Mesenchymal stem cell (in vitro differentiated cells and primary cell): Measurements from ENCODE around the gene VAC14.

Experiments used
- DNase-seq: peaks from one replicate; pipeline ENCODE4 v3.0.0-alpha.2; 2013
- H2AFZ ChIP-seq: one replicate; pipeline ENCODE4 v1.6.1; 2013; ENCODE audit warnings: low read depth, mild to moderate bottlenecking, control low read depth, inconsistent platforms, low read length, moderate library complexity
- H2AK5ac ChIP-seq: 2 replicates; pipeline ENCODE4 v1.6.1; 2013; ENCODE audit warnings: low read length, moderate library complexity, mild to moderate bottlenecking, inconsistent platforms; ENCODE audit not compliant: severe bottlenecking
- H2BK120ac ChIP-seq: one replicate; pipeline ENCODE4 v1.6.1; 2013; ENCODE audit warnings: low read depth, mild to moderate bottlenecking, inconsistent platforms, low read length, moderate library complexity
- H2BK12ac ChIP-seq, 2 experiments: one replicate each; pipeline ENCODE4 v1.6.1; 2013; ENCODE audit warnings: inconsistent platforms in 2 of 2, low read length in 2 of 2, mild to moderate bottlenecking in 2 of 2, moderate library complexity in 2 of 2, control low read depth in 1 of 2
- H2BK15ac ChIP-seq: one replicate; pipeline ENCODE4 v1.6.1; 2013; ENCODE audit warnings: mild to moderate bottlenecking, low read depth, inconsistent platforms; ENCODE audit not compliant: poor library complexity, severe bottlenecking
- H2BK5ac ChIP-seq: 2 replicates; pipeline ENCODE4 v1.6.1; 2013; ENCODE audit warnings: low read depth, mild to moderate bottlenecking, low read length, control low read depth, inconsistent platforms; ENCODE audit not compliant: poor library complexity, severe bottlenecking
- H3K14ac ChIP-seq, 2 experiments: one replicate each; pipeline ENCODE4 v1.6.1; 2013; ENCODE audit warnings: inconsistent platforms in 2 of 2, low read length in 2 of 2, control low read depth in 1 of 2, mild to moderate bottlenecking in 1 of 2, moderate library complexity in 1 of 2
- H3K18ac ChIP-seq, 2 experiments: one replicate each; pipeline ENCODE4 v1.6.1; 2013; ENCODE audit warnings: inconsistent platforms in 2 of 2, low read length in 2 of 2, control low read depth in 1 of 2, low read depth in 1 of 2, mild to moderate bottlenecking in 1 of 2
- H3K23ac ChIP-seq, 2 experiments: one replicate each; pipeline ENCODE4 v1.6.1; 2013; ENCODE audit warnings: inconsistent platforms in 2 of 2, low read length in 2 of 2, mild to moderate bottlenecking in 2 of 2, moderate library complexity in 2 of 2, control low read depth in 1 of 2
- H3K27ac ChIP-seq: 2 replicates; pipeline ENCODE4 v1.5.1; 2013; ENCODE audit warnings: mild to moderate bottlenecking, moderate library complexity, low read length, control low read depth, inconsistent platforms; ENCODE audit not compliant: poor library complexity, severe bottlenecking
- H3K27me3 ChIP-seq, 2 experiments: 2 replicates each; pipeline versions ENCODE4 v1.6.1 to v1.7.0; 2013; ENCODE audit warnings: low read length in 2 of 2, mild to moderate bottlenecking in 2 of 2, moderate library complexity in 2 of 2, control low read depth in 1 of 2, inconsistent platforms in 1 of 2; ENCODE audit not compliant: control insufficient read depth in 1 of 2, insufficient read depth in 1 of 2
- H3K36me3 ChIP-seq, 2 experiments: 2 replicates each; pipeline versions ENCODE4 v1.6.1 to v1.7.0; 2013; ENCODE audit warnings: low read length in 2 of 2, control low read depth in 1 of 2, inconsistent platforms in 1 of 2, low read depth in 1 of 2, mild to moderate bottlenecking in 1 of 2; ENCODE audit not compliant: insufficient read depth in 2 of 2, control insufficient read depth in 1 of 2
- H3K4ac ChIP-seq, 2 experiments: one replicate each; pipeline ENCODE4 v1.6.1; 2013; ENCODE audit warnings: inconsistent platforms in 2 of 2, low read length in 2 of 2, mild to moderate bottlenecking in 2 of 2, moderate library complexity in 2 of 2, control low read depth in 1 of 2, low read depth in 1 of 2
- H3K4me1 ChIP-seq: 2 replicates; pipeline ENCODE4 v1.6.1; 2013; ENCODE audit warnings: low read depth, low read length, control low read depth; ENCODE audit not compliant: control insufficient read depth, insufficient read depth
- H3K4me2 ChIP-seq: 2 replicates; pipeline ENCODE4 v1.6.1; 2013; ENCODE audit warnings: low read length, mild to moderate bottlenecking, inconsistent platforms; ENCODE audit not compliant: poor library complexity, severe bottlenecking
- H3K4me3 ChIP-seq, 2 experiments: 2 replicates each; pipeline versions ENCODE4 v1.5.1 to v1.7.0; 2013; ENCODE audit warnings: low read length in 2 of 2, mild to moderate bottlenecking in 2 of 2, control low read depth in 1 of 2, low read depth in 1 of 2; ENCODE audit not compliant: insufficient read depth in 1 of 2
- H3K79me1 ChIP-seq: replicated peaks from 2 replicates; pipeline ENCODE4 v1.6.1; 2013; ENCODE audit warnings: mild to moderate bottlenecking, control low read depth, low read length, inconsistent platforms; ENCODE audit not compliant: poor library complexity, severe bottlenecking
- H3K9ac ChIP-seq: 2 replicates; pipeline ENCODE4 v1.7.0; 2013; ENCODE audit warnings: mild to moderate bottlenecking, low read length, moderate library complexity
- H3K9me3 ChIP-seq: 2 replicates; pipeline ENCODE4 v1.7.0; 2013; ENCODE audit warnings: mild to moderate bottlenecking, low read length; ENCODE audit not compliant: control insufficient read depth
- H4K8ac ChIP-seq: one replicate; pipeline ENCODE4 v1.6.1; 2013; ENCODE audit warnings: inconsistent platforms, mild to moderate bottlenecking, low read length, moderate library complexity
- H4K91ac ChIP-seq: one replicate; pipeline ENCODE4 v1.6.1; 2013; ENCODE audit warnings: mild to moderate bottlenecking, low read length, inconsistent platforms
- WGBS: methylation state at CpG from one replicate; pipeline ENCODE4 v1.1.7; 2013; ENCODE audit warnings: mixed read lengths; 5-methylcytosine and 5-hydroxymethylcytosine counted together

Gene VAC14

GRCh38 chr16:70680495-70681381 lies 120.2 kb downstream of the VAC14 start:
- no peak overlapping the region for H2AFZ ChIP-seq
- no peaks in the 10 kb centered on the region for H3K27me3 ChIP-seq
- peaks cover 45% of the 10 kb centered on the region for H3K4me1 ChIP-seq
- H3K4ac ChIP-seq = peak overlapping the region in 1 of 2 experiments; percentile 40
- peak overlapping the region in 1 of 2 experiments; percentile 46 for H3K23ac ChIP-seq
- H3K18ac ChIP-seq = peak overlapping the region; percentile 3 to 42
- WGBS = 87% methylated on average over 18 of the region's 18 CpGs
- H3K36me3 ChIP-seq = peaks cover 48 to 62% of the 10 kb centered on the region in 2 experiments
- H3K4me2 ChIP-seq = no peak overlapping the region
- H3K4me3 ChIP-seq = no peak overlapping the region
- no peak overlapping the region for H2BK15ac ChIP-seq
- peak overlapping the region; percentile 43 for H4K91ac ChIP-seq
- H3K79me1 ChIP-seq = peaks cover 51% of the 10 kb centered on the region
- peak; percentile 24 for DNase-seq
- H3K14ac ChIP-seq = peak overlapping the region in 1 of 2 experiments; percentile 91
- H2BK12ac ChIP-seq = peak overlapping the region in 1 of 2 experiments; percentile 88
- H3K9me3 ChIP-seq = no peaks in the 10 kb centered on the region
- no peak overlapping the region for H4K8ac ChIP-seq
- peak overlapping the region; percentile 19 for H2AK5ac ChIP-seq
- no peak overlapping the region for H2BK120ac ChIP-seq
- no peak overlapping the region for H2BK5ac ChIP-seq
- peak overlapping the region; percentile 24 for H3K9ac ChIP-seq
- H3K27ac ChIP-seq = no peak overlapping the region

DNA sequence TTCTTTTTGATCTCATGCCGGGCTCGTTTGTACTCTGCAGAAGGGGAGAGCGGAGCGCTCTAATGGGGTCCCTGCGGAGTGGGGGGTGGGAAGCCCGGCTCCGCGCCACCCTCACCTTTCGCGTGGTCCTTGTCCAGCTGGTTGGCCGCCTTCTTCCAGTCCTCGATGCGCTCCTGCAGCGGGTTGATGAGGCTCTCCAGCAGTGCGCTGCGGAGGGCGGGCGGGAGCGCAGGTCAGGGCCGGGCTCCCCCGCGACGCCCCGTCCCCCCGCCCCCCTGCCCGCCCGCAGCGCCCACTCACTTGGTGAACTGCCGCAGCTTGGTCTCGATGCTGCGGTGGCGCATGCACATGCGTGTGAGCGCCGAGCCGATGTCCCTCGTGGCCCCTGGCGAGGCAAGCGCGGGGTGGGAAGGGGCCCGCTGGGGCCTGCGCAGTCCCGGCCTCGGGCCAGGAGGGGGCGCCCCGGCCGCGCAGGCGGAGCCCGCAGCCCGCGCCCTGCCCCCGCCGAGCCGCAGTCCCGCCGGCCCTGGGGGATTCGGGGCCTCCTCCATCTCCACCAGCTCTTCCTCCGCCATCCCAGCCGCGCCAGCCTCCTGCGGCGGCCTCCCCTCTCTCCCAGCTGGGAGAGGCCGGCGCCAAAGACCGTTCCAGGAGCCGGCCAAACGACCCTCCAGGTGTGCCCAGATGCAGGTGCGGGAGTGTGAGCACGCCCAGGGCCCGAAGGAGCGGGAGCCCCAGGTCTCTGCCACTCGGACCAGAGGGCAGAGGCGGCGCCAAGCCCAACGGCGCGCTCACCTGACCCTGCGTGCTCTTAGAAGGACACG lies 121.1 kb downstream of the VAC14 start:
- no peak overlapping the region for H3K14ac ChIP-seq
- H3K23ac ChIP-seq = no peak overlapping the region
- H3K9ac ChIP-seq = no peak overlapping the region
- no peak overlapping the region for H2AK5ac ChIP-seq
- peak overlapping the region in 1 of 2 experiments; percentile 64 for H3K18ac ChIP-seq
- peak overlapping the region; percentile 82 for H4K8ac ChIP-seq
- no peak overlapping the region for H2BK15ac ChIP-seq
- no peaks in the 10 kb centered on the region for H3K9me3 ChIP-seq
- DNase-seq = no peak
- no peak overlapping the region for H2BK120ac ChIP-seq
- peak overlapping the region in 1 of 2 experiments; percentile 40 for H3K4ac ChIP-seq
- H2BK12ac ChIP-seq = no peak overlapping the region
- H3K79me1 ChIP-seq = peaks cover 53% of the 10 kb centered on the region
- no peak overlapping the region for H2AFZ ChIP-seq
- H3K27me3 ChIP-seq = no peaks in the 10 kb centered on the region
- H3K4me2 ChIP-seq = no peak overlapping the region
- H3K36me3 ChIP-seq = peaks cover 56 to 69% of the 10 kb centered on the region in 2 experiments
- no peak overlapping the region for H3K27ac ChIP-seq
- H2BK5ac ChIP-seq = no peak overlapping the region
- peak overlapping the region; percentile 48 for H4K91ac ChIP-seq
- WGBS = 53% methylated on average over 64 of the region's 80 CpGs
- H3K4me3 ChIP-seq = no peak overlapping the region
- H3K4me1 ChIP-seq = peaks cover 45% of the 10 kb centered on the region

DNA sequence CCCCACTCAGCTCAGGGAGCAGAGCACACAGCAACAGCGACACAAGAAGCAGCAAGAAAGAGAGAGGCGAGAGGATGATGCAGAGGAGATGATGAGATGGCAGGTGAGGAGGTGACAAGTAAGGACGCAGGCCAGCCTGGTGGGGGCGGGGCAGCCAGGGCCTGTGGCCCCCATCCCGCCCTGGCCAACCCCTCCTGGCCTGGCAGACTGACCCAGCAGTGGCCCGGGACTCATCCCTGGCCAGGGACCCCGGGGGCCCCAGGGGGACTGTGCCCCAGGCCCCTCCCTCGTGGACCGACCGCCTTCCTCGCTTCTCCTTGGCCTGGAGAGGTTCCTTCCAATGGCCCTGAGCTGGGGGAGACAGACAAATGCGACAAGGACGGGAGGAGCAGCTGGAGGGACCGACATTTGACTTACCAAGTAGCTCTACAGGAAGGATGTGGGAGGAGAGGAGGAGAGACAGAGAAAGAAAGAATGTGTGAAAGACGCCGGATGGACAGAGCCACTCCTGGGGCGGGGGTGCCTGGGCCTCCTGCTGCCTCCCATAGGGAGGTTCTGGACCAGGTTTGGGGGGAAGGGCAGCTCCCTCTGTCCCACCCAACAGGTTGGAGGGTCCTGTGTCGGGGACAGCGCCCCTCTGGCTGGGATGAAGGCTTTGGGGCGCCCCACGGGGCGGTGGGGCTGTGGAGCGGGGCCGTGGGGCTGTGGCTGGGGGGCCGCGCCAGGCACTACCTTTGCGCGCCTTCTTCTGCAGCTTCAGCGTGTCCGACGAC lies 121.9 kb downstream of the VAC14 start:
- no peak overlapping the region for H3K27ac ChIP-seq
- H2BK120ac ChIP-seq = no peak overlapping the region
- no peak overlapping the region for H3K14ac ChIP-seq
- no peaks in the 10 kb centered on the region for H3K27me3 ChIP-seq
- no peak overlapping the region for H2AK5ac ChIP-seq
- H2BK5ac ChIP-seq = no peak overlapping the region
- H3K9me3 ChIP-seq = no peaks in the 10 kb centered on the region
- no peak overlapping the region for H2AFZ ChIP-seq
- 87% methylated on average over 31 of the region's 31 CpGs for WGBS
- no peak for DNase-seq
- H3K4me1 ChIP-seq = peaks cover 38% of the 10 kb centered on the region
- H3K4ac ChIP-seq = no peak overlapping the region
- H4K91ac ChIP-seq = no peak overlapping the region
- H3K4me2 ChIP-seq = no peak overlapping the region
- peak overlapping the region in 1 of 2 experiments; percentile 21 for H3K18ac ChIP-seq
- H3K23ac ChIP-seq = no peak overlapping the region
- H3K36me3 ChIP-seq = peaks cover 64 to 77% of the 10 kb centered on the region in 2 experiments
- H4K8ac ChIP-seq = no peak overlapping the region
- H2BK15ac ChIP-seq = peak overlapping the region; percentile 2
- no peak overlapping the region for H3K4me3 ChIP-seq
- no peak overlapping the region for H3K9ac ChIP-seq
- H3K79me1 ChIP-seq = peaks cover 55% of the 10 kb centered on the region
- H2BK12ac ChIP-seq = no peak overlapping the region
